ENCODE measurements around the gene KLHDC7B.

DNA sequence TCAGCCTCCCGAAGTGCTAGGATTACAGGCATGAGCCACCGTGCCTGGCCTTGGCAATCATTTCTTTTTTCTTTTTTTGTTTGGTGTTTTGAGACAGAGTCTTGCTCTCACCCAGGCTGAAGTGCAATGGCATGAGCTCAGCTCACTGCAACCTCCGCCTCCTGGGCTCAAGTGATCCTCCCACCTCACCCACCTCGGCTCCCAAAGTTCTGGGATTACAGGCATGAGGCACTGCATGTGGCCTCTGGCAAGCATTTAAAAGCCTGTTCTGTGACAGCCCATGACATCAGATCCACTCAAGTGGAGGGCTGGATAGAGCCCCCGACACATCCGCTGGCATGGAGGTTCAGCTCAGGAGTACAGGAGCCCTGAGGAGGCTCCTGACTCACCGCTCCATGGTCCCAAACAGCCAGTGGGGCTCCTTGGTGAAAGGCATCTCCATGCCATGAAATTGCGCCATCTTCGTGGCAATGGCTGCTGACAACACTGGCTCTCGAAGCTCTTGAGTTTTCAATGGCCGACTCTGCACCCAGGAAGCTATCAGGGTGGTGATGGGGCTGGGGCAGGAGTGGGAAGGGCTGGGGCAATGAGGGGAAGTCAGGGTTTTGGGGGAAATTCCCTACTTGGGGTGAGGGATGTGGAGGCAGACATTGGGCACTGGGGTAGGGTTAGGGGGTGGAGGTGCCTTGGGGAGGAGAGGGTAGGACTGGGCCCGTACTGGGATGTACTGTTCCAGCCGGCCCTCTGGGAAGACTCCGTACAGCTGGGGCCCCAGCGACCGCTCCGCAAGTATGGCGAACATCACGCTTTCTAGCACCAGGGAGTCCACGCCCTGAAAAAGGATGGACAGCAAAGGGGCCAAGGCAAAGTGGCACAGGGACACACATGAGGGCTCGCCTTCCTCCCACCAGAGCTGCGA is 35.6 kb downstream of the KLHDC7B start:
- TF ChIP-seq, protein P1, sequence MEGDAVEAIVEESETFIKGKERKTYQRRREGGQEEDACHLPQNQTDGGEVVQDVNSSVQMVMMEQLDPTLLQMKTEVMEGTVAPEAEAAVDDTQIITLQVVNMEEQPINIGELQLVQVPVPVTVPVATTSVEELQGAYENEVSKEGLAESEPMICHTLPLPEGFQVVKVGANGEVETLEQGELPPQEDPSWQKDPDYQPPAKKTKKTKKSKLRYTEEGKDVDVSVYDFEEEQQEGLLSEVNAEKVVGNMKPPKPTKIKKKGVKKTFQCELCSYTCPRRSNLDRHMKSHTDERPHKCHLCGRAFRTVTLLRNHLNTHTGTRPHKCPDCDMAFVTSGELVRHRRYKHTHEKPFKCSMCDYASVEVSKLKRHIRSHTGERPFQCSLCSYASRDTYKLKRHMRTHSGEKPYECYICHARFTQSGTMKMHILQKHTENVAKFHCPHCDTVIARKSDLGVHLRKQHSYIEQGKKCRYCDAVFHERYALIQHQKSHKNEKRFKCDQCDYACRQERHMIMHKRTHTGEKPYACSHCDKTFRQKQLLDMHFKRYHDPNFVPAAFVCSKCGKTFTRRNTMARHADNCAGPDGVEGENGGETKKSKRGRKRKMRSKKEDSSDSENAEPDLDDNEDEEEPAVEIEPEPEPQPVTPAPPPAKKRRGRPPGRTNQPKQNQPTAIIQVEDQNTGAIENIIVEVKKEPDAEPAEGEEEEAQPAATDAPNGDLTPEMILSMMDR (IDR thresholded peaks at IDR 0.05; ENCODE audit: insufficient read depth, low read length): no peak
- no peak for TF ChIP-seq POLR2AphosphoS5 (IDR thresholded peaks at IDR 0.05; ENCODE audit: low read depth)

Data from HL-60 (cell line).